NCI-H524 treated with DMSO at 0.1 percent for 48 hours (cell line): ENCODE results near the gene KDM5C.

Experiments used
- DNase-seq: peaks from one replicate; lab custom pipeline; 2025; lab: John Stamatoyannopoulos, UW

The KDM5C gene

DNA sequence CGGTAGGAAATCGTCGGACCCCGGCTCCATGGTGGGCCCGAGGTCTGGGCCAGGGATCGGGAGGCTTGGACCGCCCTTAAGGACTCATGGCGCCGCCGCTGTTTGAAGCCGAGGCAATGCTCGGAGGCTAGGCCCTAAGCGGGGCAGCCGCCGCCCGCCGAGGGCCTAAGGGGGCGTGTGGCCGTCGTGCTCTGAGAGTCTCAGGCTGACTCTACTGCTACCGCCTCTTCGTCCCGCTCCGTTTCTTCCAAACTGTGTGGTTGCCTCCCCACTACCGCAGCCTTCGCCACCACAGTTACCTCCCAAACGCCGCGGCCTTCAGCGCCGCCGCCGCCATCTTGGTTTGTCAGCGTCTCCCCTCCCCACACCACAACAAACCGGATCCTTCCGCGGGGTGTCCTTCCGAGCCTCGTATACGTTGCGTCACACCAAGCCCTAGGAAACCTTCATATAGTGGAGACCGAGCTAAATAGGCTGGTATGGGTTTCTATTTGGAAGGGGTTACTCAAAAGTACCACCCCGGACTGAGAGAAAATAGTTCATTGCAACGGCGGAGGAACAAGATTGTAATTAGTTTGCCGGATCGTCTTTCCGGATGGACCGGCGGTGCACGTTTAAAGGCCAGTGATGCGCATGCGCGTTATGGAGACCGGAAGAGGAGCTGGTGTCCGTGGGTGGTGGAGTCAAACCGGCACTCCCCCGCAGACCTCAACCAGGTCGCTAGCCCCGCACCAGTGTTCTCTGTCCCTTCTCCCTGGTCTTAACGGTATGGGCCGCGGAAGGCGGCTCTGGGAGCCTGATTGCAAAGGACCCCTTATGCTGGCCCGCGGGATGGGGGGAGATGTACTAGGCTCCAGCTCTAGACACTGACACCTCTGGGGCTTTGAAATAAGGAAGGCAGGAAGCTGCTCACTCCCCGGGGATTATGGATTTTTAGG is at the start of gene KDM5C:
Gene KDM5C, minus strand, starts transcription at position 348 of the 938 bp plus-strand sequence. Its CDS starts 318 bp downstream, at position 30.
- peak; percentile 58 for DNase-seq

DNA sequence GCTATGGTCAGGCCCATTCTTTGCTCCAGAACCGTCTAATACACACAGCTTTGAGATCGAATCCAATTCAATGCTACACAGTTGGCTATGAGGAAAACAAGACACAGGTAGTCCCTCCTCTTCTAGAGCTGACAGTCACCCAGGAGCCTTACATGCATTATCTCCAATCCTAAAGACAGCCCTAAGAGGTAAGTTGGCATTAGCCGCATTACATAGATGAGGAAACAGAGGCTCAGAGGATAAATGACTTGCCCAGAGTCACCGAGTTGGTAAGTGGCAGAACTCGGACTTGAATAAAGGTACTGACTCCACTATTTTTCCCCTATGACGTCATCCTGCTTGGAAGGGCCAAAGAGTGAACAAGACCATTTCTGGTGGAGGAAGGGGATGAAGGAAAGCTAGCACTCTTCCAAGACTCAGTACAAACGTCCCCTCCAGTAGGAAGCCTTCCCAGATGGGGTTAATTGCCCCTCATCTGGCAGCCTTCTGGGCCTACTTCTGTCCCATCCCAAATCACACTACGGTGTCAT is 47.9 kb upstream of the KDM5C start:
- no peak for DNase-seq

DNA sequence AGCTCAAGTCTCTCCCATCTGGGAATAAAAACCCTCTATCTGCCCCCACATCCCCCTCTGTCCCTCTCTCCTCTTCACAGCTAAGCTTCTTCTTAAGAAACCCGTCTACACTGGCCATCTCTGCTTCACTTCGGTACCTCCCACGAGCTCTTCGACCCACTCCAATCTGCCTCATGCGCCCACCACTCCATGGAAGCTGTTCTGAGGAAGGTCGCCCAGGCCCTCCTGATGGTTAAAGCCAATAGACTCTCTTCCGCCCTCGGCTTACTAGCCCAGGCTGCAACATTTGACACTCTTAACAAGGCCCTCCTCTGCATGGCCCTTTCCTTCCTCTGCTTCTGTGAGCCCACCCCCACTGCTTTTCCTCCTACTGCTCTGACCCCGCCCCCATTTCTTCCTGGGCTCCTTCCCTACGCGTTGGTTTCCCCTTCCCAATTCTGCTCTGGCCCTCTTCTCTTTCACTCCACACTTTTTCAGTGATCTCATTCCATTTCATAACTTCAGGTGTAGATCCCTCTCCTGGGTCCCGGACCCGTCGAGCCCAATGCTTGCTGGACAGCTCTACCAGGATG is 44.6 kb upstream of the KDM5C start:
- DNase-seq = no peak

DNA sequence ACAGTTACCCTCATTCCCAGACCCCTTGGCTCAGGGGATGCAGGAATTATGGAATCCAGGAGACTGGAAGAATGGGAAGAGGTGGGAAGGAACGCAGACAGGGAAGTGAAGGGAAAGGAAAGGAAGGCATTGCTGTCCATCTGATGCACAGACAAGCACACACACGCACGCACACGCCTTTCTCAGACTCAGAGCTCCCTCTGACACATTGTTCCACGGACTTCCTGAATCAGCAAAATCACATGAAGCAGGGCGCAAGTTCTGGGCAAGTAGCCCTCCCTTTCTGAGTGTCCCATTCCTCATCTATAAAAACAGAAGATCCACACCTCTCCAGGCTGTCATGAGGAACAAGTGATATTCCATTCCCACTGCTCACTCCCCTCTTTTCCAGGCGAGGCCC is 43.2 kb upstream of the KDM5C start:
- no peak for DNase-seq

DNA sequence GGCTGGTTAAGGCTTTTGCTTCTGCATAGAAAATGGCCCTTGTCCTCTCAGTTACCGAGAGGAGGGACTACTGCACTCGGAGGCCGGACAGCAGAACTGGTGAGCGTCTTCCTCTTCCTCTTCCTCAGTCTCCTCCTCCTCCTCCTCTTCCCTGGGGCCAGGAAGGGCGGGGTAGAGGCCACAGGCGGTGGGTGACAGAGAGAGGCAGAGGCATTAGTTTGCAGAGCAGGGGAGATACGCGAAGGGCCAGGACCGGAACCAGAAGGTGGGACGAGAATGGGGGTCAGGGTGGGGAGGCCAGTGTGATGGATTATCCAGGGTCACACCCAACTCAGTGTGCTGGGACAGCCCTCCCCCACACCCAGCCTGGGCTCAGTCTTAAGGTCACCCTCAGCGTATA is 41.9 kb upstream of the KDM5C start:
- DNase-seq = no peak

DNA sequence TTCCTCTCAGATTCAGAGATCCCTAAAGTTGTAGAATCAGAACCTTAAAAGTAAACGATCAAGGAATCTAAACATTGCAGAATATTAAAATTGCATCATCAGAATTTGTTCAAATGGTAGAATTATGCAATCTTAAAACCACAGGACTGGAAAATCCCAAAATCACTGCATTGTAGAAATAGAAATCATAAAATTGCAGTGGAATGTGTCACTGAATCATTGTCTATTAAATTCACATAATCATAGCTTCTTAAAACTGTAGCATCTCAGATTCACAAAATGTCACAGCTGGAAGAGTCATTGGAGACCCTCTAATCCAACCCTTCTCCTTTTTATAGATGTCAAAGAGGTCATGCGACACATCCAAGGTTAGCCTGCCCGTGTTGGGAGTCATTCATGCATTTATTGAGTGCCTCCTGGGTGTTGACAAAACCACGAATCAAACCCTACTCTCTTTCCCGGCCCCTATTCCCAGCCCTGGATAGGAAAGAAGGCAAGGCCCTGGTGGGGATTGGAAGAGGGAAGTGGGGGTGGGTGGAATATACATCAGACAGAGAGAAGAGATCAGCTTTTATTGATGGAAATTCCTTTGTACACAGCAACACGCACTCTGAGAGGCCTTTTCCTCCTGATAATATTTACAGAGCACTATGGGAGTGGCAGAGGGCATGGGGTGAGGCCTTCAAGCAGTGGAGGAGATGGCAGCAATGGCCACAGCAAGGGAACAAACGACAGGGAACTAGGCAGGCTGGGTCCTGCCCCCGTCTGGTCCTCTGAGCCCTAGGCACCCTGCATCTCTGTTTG is 41.0 kb upstream of the KDM5C start:
- DNase-seq = no peak

DNA sequence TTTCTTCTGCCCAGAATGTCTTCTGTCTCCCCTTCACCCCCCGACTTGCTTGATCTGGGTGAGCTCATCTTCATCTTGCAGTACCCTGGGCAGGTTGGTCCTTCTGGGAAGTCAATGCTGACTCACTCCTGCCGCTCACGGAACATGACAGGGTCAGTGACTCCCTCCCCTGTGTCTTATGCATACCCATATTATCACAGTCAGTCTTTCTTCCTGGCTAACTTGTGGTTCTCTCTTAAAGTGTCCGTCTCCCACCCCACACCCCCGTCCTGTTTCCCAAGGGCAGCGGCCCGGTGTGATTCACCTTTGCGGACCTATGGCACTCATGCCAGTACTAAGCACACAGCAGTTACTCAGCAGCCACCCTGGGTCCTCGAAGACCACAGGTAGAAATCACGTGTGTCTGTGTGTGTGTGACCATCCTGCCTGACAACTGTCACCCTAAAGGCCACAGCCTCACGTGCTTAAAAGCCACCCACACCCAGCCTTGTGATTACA is 38.6 kb upstream of the KDM5C start:
- DNase-seq = no peak

DNA sequence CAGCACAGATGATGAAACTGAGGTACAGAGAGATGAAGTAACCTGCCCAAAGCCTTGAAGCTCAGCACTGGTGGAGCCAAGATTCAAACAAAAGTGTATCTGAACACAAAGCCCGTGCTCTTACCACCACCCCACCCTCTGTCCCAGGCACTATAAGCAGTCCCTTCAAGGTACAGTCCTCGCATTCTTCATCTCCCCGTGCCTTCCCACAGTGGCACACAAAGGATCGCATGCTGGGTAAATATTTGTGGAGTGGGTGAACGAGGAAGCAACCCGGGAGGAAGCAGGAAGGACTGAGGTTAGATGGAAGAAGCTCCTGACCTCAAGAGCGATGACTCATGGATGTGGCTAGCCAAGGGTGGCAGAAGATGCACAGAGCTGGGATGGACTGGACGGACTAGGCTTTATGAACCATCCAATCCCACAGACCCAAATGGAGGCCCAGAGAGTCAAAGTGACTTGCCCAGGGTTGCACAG is 37.9 kb upstream of the KDM5C start:
- no peak for DNase-seq

DNA sequence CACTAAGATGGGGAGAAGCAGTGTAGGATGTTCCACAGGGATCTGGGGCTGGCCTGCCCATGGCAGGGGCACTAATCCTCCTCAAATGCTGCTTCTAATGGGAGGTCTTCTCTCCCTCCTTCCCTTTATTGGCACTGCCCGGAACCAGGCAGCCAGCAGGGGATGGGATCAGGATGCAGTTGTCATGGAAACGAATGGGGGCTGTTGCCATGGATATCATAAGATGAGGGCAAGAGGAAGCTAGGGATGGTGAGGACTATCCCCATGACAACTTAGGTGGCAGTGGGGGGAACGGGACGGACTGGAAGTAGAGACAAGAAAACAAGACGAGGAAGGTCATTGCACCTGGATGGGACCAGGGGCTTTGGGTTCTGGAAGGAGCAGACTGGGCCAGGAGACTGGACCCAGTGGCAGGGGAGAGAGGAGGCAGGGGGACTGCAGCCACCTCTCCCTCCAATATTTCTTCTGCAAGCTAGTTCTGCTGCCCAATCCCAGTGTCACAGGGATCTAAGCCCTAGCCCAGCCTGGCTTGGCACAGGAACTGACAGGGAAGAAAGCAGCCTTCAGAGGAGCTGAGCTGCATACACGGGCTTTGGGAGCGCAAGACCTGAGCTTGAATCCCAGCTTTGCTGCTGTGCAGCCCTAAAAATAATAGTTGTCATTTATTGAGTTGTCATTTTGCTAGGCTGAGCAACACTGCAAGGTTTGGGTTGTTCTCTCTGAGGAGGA is 37.3 kb upstream of the KDM5C start:
- no peak for DNase-seq

DNA sequence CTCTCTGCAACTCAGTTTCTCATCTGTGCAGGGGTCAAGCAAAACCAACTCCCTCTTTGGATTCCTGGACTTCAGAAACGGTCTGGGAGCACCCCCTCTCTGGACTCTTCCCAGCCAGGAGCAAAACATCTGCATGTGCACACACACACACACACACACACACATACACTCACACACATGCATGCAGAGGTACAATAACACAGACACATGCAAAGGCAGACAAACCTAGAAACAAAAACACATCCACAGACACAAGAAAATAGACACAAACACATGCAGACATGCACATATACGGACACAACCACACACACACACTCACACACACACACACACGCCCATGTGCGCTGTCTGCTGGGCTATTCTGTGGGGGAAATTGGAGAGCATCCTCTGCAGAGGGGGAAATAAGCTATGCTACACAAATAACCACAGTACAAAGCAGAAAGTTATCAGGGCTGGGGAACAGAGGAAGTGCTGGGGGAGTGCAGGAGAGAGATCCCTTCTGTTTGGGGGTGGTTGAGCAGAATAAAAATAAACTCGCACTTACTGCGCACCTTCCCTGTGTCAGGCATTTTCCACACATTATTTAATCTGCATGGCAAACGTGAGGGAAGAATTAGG is 36.5 kb upstream of the KDM5C start:
- DNase-seq = no peak

DNA sequence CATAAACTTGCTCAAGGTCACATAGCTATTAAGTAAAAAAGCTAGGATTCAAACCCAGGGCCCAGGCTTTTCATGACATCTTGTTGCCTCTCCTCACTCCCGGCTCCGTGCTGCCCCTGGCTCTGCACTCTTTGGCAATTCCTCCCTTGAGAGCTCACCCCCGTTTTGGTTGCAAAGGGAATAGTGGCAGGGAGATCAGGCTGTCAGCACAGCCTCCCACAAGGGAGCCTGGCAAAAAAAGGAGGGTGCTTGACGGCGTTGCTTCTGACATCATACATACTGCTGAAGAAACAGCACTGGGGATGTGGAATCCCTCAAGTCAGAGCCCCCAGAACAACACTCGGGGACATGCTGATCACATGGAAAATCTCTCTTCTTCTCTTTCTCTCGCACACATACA is 35.8 kb upstream of the KDM5C start:
- no peak for DNase-seq

DNA sequence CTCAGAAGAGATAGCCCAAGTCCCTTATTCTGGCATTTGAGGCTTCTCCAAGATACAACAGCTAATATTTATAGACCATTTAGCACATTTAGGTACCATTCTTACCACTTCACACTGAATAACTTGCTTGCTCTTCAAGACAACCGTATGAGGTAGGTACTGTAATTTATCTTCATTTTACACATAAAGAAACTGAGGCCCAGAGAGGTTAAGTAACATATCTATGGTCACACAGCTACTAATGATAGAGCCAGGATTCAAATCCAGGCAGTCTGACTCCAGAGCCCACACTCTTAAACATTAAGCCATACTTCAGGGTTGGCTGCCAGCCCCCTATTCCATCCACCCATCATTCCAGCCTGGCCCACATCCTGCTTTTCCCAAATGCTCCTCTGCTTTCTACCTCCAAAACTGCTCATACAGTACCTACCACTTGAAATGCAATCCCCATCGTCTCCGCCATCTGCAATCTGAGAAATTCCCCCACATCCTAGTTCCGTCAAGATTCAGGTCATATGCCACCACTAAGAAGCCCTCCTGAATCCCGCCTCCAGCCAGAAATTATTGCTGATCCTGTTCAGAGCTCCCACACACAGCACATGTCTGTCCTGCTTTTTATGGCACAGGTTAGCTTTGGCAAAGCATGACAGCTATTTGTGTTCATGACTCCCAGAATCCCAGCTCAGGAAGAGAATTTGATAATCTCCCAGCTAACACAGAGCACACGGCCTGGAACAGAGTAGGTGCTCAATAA is 32.8 kb upstream of the KDM5C start:
- no peak for DNase-seq

DNA sequence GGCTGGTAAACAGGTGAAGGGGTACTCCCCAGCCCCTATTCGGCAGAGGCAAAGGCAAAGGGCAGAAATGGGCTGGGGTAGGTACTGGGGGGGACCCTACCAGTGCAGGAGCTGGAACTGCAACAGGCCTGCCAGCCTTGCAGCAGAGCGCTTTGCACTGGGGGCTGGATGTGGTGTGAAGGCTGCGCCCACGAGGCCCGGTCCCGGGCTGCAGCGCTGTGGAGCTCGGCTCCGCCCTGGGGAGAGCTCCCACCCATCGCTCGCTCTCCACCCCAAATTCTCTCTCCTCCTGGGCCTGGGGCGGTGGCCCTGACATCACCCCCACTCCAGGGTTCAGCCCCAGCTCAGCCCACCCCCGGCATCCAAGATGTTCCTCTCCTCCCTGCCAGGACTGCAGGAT is 32.2 kb upstream of the KDM5C start:
- DNase-seq = no peak

DNA sequence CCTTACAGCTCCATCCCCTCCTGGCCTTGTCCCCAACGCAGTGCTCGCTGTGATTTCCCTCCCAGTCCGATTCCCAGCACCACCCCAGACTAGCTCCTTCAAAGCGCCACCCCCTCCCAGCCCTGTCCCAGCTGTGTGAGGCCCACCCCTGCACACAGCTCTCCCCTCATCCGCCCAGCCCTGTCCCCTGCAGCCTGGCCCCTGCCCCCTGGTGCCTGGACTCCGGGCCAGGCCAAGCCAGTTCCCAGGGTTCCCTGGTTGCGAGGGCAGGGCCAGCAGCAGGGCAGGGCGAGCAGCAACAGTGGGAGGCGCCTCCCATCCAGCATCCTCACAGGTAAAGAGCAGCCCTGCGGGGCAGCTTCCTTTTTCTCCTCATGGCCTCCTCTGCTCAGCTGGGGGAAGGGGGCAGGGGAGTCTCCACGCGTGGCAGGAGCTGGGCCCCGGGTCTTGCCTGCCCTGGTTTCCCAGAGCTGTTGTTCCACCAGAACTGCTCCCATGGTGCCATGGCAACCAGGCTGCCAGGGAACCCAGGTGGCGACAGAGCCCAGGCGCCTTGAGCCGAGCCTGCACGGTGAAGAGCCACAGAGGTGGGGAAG is 31.5 kb upstream of the KDM5C start:
- DNase-seq = no peak

DNA sequence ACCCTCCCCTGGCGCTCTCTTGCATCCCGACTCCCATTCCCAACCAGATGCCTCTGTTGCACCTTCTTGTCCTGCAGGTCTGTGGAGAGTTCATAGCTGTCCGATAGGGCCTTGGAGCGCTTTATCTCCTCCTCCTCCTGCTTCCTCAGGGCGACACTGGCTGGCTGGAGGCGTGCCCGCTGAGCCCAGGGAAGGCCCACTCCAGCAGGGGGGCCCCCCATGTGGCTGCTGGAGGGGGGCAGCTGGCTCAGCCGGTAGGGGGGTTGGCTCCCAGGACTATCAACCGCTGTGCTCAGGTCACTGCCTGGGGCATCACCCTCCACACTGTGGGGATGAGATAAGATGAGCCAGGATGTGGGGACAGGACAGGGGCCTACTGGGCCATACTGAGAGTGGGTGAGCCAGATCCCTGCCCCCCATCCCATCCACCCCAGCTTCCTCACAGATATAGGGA is 30.8 kb upstream of the KDM5C start:
- DNase-seq = no peak

DNA sequence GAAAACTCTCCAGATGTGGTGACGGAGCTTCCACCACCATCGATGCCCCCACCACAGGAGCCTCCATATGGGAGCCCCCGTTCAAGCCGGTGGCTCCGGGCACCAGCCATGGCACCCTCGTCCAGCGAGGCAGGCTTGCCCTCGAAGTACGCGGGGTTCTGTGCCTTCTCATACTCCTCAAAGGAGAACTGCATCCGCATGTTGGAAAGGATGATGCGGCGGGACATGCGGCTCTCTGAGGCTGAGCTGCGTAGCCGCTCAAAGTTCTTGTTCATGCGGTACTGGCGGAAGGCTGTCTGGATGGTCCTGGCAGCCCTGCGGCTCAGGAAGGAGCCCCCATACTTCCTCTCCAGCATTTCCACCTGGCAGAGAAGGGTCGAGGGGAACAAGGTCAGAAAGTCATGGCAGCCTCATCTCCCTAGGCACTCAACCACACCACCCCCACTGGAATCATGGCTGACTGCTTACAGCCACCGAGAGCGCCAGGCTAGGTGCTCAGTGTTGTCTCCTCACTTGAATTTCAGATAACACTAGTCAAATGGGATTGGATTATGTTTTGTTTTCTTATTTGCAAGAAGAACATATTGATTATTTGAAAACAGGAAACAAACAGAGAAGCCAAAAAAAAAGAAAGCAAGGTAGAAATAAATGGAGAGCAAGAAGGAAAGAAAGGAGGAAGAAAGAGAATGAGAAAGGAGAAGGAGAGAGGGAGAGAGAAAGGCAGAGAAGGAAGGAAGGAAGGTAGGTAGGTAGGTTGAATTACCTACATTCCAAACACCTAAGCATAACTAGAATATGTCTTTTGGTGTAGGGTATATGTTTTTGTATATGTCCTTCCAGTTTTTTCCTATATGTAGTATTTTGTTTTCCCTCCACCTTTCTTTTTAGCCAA is 29.8 kb upstream of the KDM5C start:
- no peak for DNase-seq

DNA sequence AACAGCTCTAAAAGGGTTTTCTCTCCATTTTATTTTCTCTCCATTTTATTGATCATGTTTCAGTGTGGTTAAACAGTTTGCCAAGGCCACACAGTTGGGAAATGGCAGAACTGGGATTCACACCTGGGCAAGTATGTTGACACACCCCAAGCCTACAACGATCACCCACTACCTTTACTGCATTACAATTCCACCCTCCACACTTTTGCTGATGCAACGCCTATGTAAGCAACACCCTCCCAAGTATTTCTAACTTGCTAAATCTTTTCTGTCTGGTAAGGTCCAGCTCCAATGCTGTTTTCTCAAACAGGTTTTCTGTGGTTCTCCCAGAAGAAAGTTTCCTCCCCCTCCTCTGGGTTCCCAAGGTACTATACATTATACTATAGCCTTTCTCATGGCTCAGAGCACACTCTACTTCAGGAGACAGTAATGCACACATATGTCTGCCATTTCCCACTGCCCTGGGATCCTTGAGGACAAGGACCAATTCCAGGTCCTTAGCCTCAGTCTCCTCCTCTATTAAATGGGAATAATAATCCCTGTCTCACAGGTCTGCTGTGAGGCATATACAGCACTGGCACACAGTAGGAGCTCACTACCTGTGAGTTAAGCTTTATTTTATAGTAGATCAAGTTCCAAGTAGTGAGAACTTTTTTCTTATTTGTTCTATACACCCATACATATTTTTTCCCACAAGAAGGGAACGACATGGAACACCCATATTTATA is 28.4 kb upstream of the KDM5C start:
- no peak for DNase-seq

DNA sequence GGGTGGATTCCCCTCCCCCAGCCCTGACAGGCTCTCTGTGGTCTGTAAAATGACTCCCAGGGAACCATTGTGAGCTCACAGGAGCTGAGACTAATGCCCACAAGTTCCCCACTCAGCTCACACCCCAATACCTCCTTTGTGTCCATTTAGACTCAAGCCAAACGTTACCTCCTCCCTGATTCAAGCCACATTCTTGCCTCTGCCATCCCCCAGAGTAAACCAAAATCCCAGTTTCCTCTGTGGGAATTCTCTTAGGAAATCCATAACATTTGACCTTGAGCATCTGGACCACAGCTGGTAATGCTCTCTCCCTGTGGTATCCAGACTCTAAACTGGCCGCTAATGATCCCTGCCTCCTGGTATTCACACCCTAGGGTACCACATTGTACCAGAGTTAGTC is 26.3 kb upstream of the KDM5C start:
- no peak for DNase-seq
